NCI-H524 (cell line): Measurements from ENCODE around the gene PARD3B.

Source experiments
- DNase-seq, 2 experiments: peaks; one replicate each; lab custom pipeline; 2025; lab: John Stamatoyannopoulos, UW

PARD3B gene

DNA sequence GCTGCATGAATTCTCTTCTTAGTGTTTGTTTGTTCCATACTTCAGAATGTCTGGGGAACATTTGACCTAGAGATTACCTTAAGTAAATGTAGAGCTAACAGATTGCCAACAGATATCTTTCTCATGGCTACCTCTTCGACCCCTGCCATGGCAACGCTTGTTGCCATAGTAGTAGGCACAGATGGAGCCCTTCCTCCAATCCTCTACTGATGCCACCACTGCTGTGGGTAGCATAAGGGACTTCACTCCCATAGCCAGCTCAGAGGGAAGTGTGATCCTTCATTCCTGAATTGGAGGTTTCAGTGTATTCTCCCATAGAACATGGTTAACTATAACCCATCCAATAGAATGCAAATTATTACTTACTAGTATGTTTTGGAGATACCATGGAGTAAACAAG lies 593.5 kb downstream of the PARD3B start:
- peak; percentile 4 to 79 for DNase-seq

DNA sequence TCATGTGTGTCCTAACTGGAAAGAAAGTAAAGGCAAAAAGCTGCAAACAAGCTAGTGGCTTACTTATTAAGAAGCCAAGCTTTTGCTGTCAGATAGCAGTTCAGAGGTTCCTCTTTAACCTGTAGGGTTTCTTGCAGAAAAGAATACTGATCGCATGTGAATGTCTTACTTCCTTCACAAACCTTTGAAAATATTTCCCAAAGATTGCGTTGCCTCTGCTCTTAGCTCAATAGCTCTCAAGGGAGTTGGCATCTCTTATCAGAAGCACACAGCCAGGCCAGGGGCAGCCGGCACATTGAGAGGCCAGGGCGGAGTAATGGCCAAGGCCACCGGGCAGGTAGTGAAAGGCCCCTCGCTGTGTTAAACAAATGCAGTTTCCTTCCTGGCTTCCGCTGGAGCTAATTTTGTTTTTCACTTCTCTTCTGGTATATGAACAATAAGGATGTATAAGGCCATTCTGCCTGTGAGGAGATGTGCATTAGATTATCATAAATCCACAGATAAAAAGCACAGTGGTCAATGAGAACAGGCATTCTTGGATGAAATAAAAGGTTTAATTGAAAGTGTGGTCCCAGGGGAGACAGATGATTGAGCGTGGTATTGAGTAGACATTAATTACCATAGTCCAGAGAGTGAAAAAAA lies 594.7 kb downstream of the PARD3B start:
- no peak for DNase-seq

DNA sequence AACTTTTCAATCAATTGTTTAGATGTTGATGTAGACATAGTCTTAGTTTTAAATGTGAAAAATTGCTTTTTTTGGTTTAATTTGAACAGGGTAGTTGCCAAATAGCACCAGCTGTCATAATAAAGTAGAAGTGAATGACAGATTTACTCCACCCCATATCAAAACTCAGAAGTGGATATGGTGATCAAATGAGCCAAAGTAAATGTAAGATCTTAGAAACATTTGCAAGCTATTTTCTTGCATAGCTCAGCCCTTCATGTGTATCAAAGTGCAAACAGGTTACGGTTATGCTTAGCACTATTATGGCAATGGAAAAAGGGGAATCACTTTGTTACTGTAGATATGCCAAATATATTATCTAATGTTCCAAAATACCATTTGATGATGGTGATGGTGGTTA lies 596.1 kb downstream of the PARD3B start:
- DNase-seq: no peak

DNA sequence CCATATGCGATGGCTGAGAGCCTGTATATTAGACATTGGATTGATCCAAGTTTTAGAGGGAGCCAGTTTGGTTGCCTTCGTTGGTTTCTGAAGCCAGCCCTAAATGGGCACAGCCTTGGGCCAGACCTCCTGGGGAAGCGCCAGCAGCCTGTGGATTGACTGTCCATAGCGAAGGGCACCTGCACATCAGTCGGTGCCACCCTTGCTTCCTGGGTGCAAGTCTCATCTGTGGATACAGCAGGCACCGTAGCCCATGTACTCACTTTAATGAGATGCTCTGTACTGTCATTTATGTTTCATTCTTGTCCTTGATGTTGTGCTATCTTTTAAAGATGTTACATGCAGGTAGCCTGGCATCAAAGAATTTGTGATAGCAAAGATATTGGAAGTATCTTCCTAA lies 600.6 kb downstream of the PARD3B start:
- DNase-seq: no peak

DNA sequence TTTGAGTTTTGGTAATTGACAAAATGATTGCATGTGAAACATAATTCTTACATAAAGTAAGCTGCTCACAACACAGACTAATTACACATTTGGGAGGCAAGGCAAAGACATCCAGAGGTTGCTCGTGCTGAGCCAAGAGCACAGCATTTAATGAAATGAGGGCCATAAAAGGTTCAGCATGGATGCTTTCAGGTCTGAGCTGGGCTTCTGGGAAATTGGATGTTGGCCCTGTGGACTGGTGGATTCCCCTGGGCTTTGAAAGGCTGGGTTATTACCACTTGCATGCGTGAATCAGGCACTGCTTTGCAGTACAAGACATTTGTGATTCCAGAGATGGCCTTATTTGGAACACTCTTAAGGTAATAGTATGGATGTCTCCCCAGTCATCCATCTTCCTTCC lies 603.5 kb downstream of the PARD3B start:
- no peak for DNase-seq

DNA sequence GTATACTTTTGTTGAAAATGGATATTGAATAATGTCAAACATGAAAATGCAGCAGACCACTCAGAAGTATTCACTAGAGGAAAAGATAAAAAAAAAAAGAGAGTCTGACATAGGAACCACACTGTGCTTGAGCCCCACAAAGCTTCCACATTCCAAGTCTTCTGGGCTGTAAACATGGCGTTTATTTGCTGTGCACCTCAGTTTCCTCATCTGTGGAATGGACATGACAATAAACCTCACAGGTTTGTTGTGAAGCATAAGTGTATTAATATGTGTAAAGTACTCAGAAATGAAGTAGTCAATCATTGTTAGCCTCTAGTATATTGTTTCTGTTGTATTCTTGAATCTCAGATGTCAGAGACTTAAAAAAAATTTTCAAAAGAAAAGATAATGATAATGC lies 611.2 kb downstream of the PARD3B start:
- DNase-seq: no peak

DNA sequence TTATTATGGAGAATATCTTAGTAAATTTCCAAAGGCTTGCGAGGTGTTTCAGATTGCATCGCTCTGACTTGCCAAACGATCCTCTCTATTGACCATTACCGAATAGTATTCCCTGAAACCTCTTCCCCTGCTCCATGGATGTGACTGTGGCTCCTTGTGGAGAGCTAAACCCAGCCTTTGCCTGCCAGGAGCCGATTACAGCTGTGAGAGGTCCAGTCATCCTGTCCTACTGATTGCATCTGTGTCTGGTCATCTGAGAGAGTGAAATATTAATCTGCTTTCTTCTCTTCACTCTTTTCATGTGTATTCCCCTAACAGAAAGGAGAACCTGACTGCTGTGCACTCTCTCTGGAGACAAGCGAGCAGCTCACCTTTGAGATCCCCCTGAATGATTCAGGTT lies 613.1 kb downstream of the PARD3B start:
- DNase-seq: no peak

DNA sequence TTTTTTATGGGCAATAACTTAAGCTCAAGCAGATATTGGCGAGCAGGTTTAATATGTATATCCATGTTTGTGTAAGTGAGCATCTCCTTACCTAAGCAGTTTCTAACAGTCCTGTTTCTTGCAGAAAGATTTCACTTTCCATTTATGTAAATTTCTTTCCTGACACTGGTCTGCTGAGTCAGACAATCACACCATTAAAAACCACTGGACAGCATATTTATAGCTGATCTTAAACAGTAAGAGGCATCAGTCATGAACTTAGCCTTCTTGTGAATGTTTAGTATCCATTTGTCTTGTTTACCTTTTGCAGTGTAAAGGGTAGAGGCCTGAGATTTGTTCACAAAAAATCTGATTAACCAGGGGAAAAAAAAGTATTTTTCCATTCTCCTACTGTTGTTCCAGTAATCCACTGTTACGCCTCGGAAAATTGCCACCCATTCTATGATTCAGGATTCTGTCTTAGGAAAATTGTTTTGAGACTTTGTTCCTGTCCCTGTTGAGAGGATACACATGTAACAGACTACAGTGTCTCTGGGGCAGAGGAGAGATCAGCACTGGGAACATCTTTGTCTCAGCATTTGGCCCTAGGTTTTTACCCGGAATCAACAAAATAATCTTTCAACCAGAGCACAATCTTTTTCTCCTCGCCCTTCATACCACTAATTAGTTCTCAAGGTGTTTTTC lies 616.0 kb downstream of the PARD3B start:
- no peak for DNase-seq

DNA sequence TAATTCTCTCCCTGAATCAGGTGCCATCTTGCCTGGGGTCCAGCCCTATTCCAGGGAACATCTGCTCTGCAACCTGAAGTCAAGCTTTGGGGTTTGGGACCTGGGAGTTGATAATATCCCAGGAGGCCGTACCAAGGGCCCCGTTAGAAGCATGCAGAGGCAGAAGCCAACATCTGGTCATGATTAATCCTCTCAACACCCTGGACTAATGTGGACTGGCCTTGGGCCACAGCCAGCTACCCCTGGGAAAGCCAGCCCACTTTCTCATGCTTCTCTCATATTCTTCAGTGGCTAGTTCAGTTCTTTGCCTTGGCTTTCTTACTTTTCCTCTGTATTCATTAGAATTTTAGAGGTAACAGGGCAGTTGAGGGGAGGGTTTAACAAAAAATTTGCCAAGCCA lies 621.5 kb downstream of the PARD3B start:
- DNase-seq: no peak

DNA sequence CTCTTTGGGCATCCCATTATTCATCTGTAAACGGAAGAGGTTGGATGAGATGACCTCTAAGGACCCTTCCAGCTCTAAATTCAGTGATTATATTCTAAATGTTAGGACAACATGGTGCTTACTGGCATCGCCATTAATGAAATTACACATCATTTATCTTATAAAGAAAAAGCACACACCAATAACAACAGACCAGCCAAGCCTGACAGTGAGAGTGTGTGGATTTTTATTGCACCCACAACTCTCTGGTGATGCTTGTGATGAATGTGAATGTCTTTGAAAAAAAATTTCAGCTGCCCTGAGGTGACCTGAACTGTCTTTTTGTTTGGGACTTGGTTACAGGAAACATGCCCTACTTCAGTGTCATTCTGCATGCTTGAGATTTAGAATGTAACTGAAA lies 623.7 kb downstream of the PARD3B start:
- no peak for DNase-seq

DNA sequence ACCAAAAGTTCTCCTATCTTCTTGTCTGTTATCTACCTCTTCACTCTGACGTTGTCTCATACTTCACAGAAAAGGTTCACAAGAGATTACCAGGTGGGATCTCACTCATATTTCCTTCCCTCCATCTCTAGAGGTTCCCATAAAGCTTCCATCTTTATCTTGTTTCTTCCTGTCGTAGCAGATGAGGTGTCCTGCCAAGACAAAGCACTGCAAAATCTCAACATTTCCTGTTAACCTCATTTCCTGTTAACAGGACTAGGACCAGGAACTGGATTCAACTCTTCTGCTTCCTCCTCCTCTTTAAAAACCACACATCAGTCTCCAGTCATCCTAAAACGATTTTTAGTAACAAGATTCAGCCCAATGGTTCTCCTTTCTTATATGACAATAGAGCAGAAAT lies 624.2 kb downstream of the PARD3B start:
- DNase-seq: no peak

DNA sequence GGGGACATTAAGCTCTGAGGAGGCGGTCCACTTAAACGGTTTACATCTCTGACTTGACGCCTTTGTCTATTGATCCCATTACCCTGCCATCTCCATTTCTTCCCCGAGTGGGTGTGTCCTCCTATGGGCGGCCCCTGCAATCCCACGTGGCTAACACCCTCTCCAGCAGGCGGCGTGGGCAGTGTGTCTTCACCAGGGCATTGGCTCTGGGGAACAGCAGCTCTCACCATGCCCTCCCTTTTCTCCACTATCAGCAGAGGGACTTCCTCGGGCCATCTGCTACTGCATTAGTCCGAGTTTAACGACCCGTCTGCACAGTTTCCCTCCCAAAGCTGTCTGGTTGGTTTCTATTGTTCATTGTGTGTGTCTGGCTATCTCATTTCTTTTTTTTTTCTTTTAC lies 625.1 kb downstream of the PARD3B start:
- peak; percentile 51 to 60 for DNase-seq

DNA sequence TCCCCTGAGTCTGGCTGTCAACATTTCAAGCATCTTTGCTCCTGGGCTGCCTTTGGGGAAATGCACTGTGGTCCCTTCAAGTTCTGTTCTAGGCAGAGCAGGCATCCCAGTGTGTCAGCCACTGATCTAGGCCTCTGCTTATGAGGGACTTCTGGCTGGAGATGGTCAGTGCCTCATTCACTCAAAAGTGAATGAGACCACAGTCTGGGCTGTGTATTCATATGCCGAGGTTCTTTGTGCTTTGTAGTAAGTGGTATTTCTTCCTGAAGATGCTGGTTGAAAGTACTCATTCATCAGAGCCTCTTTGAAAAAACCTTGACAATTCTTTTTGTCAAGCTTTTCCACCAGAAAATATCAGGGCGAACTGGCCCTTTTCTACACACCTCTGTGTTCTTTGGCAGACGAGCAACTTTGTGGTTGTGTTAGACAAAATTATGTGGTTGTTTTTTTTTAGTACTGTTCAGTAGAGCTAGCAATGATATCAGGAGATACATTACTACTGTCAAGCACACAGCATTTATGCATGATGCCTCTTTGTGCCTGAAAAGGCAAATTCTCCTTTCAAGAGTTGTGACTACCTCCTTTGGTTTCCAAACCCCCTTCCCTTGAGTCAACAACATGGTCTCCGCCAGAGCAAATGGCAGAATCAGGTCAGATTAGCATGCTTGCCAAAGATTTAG lies 626.1 kb downstream of the PARD3B start:
- DNase-seq: no peak

DNA sequence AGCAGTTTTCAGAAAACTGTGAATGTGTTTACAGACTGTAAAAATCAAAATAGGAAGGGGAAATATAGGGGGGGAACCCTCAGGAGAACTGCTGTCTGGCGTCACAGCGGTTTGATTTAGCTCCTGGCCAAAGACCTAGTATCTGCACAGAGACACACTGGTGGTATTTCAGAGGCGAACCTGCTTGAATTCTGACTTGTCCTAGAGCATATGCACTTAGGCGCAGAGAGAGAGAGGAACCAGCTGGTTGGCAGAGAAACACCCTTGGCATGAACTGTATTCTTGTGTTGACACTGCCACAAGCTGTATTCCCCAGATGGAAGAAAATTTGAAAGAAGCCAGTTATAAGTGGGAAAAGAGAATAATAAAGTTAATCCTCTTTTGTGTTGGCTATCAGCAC lies 630.6 kb downstream of the PARD3B start:
- DNase-seq: peak; percentile 19 to 75

DNA sequence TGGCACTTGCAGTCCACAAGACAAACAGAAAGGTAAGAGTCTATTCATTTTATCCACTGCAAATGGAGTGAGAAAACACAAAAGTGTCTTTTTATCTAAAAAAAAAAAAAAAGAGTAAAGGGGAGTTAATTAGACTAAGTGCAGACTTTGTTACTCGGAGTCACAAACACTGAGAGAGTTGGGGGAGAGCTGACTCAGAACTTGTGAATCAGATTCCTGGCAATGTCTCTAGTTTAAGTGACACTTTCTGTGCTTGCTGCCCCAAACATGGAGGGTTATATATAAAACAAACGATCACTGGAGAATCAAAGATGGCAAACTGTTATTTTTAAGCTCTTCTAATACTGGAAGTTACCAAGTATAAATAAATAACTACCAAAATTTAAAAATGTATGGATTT lies 631.3 kb downstream of the PARD3B start:
- DNase-seq: no peak

DNA sequence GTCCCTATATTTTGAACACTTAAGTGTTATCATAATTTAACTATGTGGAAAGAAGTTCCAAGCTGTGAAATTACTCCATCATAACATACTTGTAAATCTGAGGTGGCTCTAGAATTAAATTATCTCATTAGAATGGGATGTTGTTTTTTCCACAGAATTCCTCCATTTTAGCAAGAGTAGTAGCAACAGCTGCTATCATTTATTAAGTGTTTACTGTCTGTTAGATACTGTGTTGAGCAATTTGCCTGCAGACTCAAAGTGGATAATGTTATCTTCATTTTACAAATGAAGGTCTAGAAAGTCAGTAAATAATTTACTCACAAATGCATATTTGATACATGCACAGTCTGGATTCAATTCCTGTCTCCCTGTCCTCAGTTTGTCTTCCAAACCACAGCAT lies 632.3 kb downstream of the PARD3B start:
- no peak for DNase-seq

DNA sequence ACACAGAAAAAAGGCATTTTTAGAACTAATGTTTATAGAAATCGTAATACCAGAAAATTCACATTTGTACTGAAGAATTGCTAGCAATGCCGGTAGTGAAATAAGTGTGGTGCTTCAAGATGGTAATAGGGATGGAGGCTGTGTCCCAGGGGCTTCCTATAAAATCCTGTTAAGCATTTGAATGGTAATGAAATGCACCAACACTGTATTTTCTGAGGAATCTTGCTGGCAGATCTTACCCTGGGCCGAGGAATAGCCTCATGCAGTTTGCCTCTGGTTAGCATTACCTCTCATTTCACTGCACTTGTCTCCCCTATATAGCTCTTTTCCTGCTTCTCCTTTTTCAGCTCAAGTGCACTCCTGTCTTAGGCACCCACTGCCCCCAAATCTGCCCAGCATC lies 635.5 kb downstream of the PARD3B start:
- no peak for DNase-seq

DNA sequence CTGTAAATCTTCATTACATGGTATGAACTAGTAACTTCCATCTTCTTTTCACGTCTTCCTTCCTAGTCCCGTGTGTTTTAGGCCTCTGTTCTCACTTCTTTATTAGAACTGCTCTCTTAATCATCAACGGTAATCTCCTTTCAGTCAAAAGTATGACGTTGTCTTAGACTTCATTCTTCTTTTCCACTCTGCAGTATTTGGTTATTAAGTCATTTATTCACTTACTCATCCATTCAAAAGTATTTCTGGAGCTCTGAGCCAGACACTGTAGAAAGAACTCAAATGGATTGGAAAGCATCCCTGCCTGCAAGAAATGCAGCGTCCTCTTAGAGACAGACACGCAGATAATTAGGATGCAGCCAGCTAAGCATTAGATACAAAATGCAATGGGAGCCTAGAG lies 642.5 kb downstream of the PARD3B start:
- no peak for DNase-seq

DNA sequence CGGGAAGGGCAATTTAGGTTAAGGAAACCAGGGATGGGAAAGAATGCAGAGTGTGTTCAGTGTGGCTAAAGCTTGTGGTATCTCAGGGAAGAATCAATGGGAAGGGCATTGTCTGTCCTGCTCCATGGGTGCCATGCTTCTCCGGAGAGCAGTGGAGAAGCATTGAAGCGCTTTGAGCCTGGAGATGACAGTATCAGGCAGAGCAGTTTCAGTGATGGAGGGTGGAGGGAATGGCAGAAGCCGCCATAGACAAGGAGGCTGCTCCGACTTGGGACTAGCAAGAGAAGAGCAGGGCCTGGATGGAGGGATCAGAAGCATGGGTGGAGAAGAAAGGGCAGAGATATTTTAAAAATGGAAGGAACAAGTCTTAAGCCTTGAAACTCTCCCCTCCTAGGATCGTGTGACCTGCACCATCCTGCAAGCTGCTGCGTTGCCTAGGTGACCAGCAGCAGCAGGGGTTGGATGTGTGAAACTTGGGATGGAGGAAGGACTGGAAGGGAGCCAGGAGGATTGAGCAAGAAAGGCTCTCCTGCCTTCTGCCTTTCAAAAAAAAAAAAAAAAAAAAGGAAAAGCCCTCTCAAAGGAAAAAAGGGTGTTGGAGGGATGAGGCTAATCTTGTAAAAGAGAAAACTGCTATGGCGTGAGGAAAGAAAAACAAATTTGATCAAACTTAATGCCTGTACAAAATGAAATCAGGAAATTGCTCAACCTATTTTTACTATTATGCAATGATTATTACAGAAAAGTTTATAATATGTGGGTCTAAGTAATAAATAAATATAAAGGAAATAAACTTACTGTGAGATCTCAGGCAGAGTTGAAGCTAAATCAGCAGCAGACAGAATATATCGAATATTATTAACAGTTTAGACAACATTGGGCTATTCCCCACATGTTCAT lies 643.2 kb downstream of the PARD3B start:
- peak; percentile 83 to 87 for DNase-seq

DNA sequence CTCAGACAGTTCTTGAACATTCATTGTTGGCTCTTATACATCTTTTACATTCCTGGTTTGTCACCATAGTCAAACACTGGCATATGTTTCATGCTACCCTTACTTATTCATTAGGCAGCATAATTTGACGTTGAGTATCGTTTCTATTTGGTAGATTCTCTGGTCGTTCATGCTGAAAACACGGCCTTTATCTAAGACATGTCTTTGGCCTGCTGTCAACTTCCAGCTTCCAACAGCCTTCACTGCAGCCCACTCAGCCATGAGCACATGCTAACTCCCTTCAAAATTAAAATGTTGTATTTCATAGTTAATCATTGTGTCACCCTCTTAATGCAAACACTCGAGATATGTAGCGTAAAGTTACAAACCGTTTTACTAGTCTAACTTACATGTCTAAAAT lies 644.0 kb downstream of the PARD3B start:
- no peak for DNase-seq

DNA sequence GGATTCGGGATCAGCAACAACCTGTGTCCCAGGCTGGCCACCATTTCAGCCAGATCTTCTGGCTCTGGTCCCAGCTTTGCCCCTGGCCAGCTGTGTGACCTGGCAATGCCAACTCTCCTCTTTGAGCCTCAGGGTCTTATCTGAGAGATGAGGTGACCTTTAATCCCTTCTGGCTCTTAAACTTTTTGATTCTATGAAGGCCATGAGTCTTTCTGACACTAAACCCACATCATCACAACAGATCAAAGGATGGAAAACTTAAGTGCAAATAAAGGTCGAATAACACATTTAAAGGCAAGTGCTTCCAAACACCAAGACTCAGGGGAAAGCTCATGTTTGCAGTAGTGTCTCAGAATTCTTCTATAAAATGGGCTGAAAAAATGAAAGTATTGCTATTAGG lies 645.3 kb downstream of the PARD3B start:
- DNase-seq: no peak

DNA sequence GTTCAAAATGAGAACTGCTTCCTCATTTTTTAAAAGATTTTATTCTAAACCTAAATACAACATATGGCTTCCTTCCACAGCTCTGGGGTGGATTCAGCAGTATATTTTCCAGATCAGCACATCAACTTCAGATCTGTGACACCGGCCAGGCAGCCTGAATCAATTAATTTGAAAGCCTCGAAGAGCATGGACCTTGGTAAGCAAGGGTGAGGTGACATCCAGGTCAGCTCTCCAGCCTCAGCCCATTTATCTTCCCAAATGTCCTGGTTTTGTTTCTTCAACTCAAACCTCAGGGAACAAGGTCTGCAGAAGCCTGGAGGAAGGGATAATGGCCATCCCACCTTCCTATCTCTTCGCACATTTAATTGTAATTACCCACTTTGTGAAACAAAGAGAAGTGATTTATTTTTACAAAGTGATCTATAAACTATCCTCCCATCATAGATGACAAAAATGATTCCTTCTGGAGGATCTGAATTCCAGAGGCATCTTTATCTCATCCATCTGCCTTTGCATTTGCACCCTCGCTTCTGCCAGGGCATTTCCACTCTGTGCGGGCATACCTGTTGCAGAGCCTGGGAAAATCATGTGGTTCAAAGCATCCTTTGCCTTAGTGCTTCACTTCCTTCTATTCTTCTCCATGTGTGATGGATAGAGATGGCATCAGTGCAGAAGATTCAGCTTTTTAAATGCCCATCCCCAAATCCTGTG lies 648.0 kb downstream of the PARD3B start:
- no peak for DNase-seq
